Nephron progenitor cell (in vitro differentiated cells): Measurements from ENCODE around the gene TMEM151B.

Experiments
- DNase-seq: peaks from one replicate; pipeline ENCODE4 v3.0.0; 2021
- H3K27ac Mint-ChIP-seq: 2 replicates; pipeline ENCODE4 v1.8.0; 2021; ENCODE audit warnings: mild to moderate bottlenecking, moderate library complexity, mixed read lengths
- H3K27me3 Mint-ChIP-seq: 2 replicates; pipeline ENCODE4 v1.8.0; 2021; ENCODE audit warnings: mild to moderate bottlenecking, low read depth, mixed read lengths; ENCODE audit not compliant: poor library complexity
- H3K36me3 Mint-ChIP-seq: 2 replicates; pipeline ENCODE4 v1.8.0; 2021; ENCODE audit warnings: low read depth, mixed read lengths
- H3K4me1 Mint-ChIP-seq: 2 replicates; pipeline ENCODE4 v1.8.0; 2021; ENCODE audit warnings: mixed read lengths
- H3K4me3 Mint-ChIP-seq: 2 replicates; pipeline ENCODE4 v1.8.0; 2021; ENCODE audit warnings: mild to moderate bottlenecking, moderate library complexity, mixed read lengths
- H3K9me3 Mint-ChIP-seq: 2 replicates; pipeline ENCODE4 v1.8.0; 2021; ENCODE audit warnings: mild to moderate bottlenecking, moderate library complexity, mixed read lengths
- TF ChIP-seq, protein P1 (sequence below): fragments of 200-600 bp; sonication (generic); IDR thresholded peaks from 2 replicates; pipeline ENCODE4 v1.5.0; 2021; ENCODE audit warnings: antibody characterized with exemption

Gene TMEM151B

DNA sequence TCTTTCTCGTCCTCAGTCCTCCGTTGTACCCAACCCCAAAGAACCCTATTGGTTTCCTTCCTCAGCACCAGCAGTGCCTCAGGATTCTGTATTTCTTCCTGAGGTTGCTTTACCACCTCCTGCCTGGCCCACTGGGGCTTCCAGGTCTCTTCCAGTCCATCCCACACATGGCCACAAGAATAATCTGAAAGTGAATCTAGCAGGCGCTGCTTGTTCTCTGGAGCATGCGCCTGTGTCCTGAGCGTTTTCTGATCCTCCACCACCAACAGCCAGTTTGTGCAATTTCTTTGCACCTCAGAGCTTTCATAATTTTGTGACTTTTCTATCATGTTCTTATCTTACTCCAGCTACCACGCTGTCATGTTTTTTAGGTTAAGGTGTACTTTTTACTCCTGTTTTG lies 35.0 kb upstream of the TMEM151B start:
- Mint-ChIP-seq H3K4me1 (peaks cover 67% of the 10 kb centered on the region), H3K9me3 (no peaks in the 10 kb centered on the region), H3K27ac (peak overlapping the region; percentile 75), H3K36me3 (peaks cover 17% of the 10 kb centered on the region), H3K4me3 (peak overlapping the region; percentile 1), H3K27me3 (peaks cover 27% of the 10 kb centered on the region)
- TF ChIP-seq, protein P1, sequence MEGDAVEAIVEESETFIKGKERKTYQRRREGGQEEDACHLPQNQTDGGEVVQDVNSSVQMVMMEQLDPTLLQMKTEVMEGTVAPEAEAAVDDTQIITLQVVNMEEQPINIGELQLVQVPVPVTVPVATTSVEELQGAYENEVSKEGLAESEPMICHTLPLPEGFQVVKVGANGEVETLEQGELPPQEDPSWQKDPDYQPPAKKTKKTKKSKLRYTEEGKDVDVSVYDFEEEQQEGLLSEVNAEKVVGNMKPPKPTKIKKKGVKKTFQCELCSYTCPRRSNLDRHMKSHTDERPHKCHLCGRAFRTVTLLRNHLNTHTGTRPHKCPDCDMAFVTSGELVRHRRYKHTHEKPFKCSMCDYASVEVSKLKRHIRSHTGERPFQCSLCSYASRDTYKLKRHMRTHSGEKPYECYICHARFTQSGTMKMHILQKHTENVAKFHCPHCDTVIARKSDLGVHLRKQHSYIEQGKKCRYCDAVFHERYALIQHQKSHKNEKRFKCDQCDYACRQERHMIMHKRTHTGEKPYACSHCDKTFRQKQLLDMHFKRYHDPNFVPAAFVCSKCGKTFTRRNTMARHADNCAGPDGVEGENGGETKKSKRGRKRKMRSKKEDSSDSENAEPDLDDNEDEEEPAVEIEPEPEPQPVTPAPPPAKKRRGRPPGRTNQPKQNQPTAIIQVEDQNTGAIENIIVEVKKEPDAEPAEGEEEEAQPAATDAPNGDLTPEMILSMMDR, result no peak
- DNase-seq, result no peak

DNA sequence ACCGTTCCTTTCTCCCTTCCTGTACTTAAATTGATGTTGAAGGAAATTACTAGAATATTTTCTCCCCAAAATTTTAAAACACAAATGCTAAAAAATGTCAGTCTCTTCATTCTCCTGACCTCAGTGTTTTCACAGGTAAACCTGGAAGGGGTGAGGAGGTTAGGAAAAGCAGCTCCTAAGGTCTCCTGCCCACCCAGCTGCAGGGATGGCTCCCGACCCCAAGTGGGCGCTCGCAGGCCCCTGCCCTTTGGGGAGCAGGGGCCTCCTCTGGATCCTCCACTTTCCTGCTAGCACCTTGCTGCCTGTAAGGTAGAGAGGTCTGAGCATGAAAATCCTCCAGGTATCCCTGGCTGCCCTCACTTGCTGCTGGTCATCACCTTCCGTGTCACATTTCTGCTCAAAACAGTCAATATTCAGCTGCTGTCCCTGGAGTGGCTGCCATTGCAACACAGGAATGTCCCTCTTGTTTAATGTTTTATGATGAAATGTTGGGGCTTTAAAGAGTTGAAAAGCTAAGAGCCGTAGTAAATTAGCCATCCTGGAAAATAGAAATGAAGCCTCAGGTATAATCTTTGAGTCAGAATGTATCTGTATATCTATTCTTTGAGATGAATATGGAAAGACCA lies 34.2 kb upstream of the TMEM151B start:
- Mint-ChIP-seq H3K4me3 (no peak overlapping the region), H3K27ac (no peak overlapping the region), H3K9me3 (no peaks in the 10 kb centered on the region), H3K27me3 (peaks cover 27% of the 10 kb centered on the region), H3K36me3 (peaks cover 10% of the 10 kb centered on the region), H3K4me1 (peaks cover 60% of the 10 kb centered on the region)
- no peak for DNase-seq
- TF ChIP-seq, protein P1, result no peak

DNA sequence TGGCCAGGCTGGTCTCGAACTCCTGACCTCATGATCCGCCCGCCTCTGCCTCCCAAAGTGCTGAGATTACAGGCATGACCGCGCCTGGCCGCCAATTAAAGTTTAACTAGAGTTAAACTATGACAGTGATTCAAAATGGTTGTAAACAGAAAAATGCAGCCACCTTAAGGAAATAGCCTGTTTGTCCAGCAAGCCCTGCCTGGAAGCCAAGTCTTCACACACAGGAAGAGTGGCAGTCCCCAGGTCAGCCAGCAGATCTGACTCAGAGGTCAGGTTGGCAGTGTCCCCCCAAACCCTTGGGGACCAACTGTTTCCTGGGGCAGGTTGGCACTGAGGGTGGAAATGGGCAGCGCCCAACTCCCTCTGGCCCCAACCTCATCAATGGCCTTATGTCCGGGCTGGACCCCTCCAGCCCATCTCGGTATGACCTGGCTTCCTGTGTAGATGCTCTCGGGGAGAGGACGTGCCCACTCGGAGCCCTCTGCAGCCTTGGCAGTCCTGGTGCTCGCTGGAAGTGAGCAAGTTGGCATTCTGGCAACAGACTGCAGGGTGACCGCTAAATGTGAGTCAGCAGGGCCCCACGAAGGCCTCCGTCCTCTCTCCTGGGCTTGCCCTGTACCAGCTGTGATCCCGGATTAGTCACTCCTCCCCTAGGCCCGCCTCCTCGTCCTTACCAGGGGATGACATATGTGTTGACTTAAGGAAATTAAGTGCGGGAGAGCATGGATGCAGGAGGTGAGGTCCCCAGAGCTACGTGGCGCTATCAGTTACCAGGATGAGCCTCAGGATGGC lies 33.0 kb upstream of the TMEM151B start:
- peak; percentile 59 for DNase-seq
- peaks cover 27% of the 10 kb centered on the region for H3K27me3 Mint-ChIP-seq
- H3K4me3 Mint-ChIP-seq, result peak overlapping the region; percentile 69
- peaks cover 2% of the 10 kb centered on the region for H3K36me3 Mint-ChIP-seq
- peaks cover 54% of the 10 kb centered on the region for H3K4me1 Mint-ChIP-seq
- no peak overlapping the region for H3K27ac Mint-ChIP-seq
- TF ChIP-seq, protein P1, result no peak
- no peaks in the 10 kb centered on the region for H3K9me3 Mint-ChIP-seq

DNA sequence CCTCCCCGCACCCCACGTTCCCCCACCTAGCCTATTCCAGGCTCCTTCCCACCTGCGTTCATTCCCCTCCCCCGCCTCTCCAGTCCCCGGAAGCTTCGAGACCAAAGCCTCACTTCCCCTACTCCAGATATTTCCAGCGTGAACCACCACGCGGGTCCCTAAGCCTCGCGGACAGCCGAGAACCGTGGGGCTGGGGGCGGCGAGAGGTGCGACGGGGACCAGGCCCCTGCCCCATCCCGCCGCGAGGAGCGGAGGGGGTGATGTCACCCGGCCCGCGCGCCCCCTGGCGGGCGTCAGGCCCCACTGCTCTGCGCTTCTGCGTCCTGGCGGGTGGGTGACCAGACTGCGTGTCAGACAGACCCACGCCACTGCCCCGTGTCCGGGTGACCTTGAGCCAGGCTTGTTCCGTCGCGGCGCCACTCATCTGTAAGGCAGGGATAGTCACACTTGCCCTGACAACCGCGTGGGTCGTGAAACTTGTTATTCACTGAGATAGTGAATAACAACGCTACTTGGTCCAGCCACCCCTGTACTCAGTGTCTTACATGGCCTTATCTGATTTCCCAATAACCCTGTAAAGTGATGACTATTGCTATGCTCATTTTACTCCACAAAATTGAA lies 32.3 kb upstream of the TMEM151B start:
- peak; percentile 87 for DNase-seq
- Mint-ChIP-seq H3K4me1 (peaks cover 52% of the 10 kb centered on the region), H3K9me3 (no peaks in the 10 kb centered on the region), H3K36me3 (no peaks in the 10 kb centered on the region), H3K4me3 (peak overlapping the region; percentile 69), H3K27ac (no peak overlapping the region), H3K27me3 (peaks cover 27% of the 10 kb centered on the region)
- TF ChIP-seq, protein P1, result peak; percentile 94

DNA sequence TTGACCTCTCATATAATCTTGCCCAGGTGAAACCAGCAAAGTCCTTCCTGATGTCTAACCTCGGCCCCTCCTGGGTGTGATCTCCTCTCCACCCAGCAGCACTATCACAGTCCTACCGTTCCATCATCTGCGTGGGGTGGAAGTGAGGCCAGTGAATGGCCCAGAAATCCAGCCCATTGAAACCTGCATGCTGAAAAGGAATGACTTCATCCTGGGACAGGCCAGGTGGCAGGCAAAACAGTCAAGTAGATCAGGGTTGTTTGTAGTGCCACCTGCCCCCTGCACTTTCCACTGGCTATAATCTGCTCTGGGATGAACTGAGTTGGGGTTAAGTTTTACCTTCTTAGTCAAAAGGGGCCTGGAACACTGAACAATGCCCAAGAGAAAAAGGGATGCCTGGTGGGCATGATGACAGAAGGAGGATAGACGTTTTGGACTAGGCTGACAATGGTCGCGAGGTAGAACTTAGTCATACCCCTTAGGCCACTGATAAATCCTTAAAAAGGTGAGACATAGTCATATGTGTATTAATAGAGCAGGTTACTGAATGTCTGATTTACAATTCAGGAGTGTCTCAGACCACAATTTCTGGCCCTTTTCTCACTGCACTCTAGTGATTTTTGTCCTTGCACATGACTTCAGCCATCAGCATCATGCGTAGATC lies 31.4 kb upstream of the TMEM151B start:
- Mint-ChIP-seq H3K9me3 (no peaks in the 10 kb centered on the region), H3K36me3 (no peaks in the 10 kb centered on the region), H3K27me3 (peaks cover 29% of the 10 kb centered on the region), H3K4me1 (peaks cover 44% of the 10 kb centered on the region), H3K4me3 (peak overlapping the region; percentile 69), H3K27ac (no peak overlapping the region)
- no peak for DNase-seq
- TF ChIP-seq, protein P1, result no peak
